ENCODE data around the gene SULT2B1.
"Not testable (repeated sequence)": the region's sequence is repeated elsewhere in the genome, so short reads cannot be mapped to it uniquely, and the experiment has no call there.

SULT2B1 gene

DNA sequence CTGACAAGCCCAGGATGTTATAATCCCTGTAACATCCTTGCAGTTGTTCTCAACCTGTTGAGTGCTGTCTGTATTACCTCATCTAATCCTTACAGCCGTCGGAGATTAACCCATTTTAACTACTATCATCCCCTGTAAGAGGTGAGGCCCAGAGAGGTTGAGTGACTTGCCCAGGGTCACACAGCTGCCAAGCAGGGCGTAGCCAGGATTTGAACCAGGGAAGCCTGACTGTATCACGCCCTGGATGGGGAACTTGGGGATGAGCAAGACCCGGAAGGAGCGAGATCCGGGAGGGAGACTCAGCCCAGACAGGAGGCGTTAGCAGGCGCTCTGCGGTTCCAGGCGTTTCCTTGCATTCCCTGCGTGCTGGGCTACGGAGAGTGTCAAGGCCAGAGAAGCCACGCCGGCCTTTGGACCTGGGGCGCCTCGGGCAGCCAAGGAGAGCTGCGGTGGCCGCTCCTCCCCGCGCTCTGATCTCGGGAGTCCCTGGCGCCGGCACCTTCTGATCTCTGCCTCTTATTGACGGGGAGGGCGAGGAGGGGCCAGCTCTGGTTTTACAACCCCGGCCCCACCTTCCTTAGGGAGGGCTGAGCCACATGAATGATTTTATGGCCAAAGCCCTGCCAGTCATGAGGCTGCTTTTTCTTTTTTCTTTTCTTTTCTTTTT is 6.2 kb downstream of the SULT2B1 start:
- peak; percentile 52 for DNase-seq

- no peak for DNase-seq
Measured at GRCh38 chr19:48560095-48560530, 8.1 kb downstream of the SULT2B1 start.

GRCh38 chr19:48561412-48561811 is 9.4 kb downstream of the SULT2B1 start:
- no peak for DNase-seq

DNA sequence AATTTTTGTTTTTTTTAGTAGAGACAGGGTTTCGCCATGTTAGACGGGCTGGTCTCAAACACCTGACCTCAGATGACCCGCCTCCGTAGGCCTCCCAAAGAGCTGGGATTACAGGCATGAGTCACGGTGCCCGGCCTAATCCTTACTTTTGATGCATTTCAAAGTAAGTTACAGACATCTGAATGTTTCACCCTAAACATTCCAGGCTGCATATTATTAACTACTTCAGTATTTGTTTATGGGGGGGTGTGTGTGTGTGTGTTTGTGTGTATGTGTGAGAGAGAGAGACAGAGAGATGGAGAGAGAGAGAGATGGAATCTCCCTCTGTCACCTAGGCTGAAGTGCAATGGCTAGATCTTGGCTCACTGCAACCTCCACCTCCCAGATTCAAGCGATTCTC is 13.1 kb downstream of the SULT2B1 start:
- peak; percentile 74 for DNase-seq

GRCh38 chr19:48568345-48568886 is 16.4 kb downstream of the SULT2B1 start:
- DNase-seq, result peak; percentile 85

- peak; percentile 29 for DNase-seq
Measured at GRCh38 chr19:48569814-48570213, 17.8 kb downstream of the SULT2B1 start.

DNA sequence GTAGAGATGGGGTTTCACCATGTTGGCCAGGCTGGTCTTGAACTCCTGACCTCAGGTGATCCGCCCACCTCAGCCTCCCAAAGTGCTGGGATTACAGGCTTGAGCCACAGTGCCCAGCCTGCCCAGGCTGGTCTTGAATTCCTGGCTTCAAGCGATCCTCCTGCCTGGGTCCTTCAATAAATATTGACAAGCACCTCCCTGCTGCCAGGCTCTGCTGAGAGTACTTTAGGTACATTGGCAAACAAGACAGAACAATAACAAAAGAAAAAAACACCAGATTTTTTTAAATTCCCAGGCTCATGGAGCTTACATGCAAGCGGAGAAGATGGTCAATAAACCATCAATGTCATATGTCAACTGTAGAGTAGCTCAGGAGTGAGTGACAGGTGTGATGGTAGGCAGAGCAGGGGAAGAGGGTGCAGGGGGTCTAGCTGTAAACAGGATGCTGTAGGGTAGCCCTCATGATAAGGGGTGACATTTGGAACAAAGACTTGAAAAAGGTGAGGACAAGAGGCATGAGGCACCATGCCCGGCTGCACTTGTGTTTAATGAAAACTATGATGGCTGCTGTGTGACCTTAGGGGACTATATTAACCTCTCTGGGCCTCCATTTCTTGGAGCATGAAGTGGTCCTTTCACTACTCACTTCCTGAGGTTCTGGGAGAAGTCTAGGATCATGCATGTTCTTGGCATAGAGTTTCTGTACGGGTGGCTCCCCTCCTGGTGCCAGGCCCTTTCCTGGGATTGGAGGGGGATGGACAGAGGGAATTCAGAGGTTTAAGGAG is 19.6 kb downstream of the SULT2B1 start:
- DNase-seq, result no peak

DNA sequence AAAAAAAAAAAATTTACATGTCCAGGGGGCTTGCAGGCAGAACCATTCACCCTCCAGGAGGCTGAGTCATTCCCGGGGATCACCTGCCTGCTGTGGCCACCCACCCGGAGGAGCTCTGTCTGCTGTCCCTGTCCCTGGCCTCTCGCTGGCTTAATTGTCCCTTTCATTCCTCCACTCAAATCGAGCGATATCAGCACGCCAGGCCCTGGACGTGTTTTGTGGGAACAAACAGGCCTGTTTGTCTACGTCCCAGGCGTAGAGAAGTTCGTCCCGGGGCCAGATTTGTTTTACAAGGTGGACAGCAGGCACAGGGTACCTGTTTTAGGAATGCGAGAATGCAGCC is 21.2 kb downstream of the SULT2B1 start:
- no peak for DNase-seq

GRCh38 chr19:48575931-48576622 is 24.1 kb downstream of the SULT2B1 start:
- DNase-seq, result no peak

- DNase-seq, result not testable (repeated sequence)
Measured at GRCh38 chr19:48577908-48578307, 25.9 kb downstream of the SULT2B1 start.

GRCh38 chr19:48578891-48579290 is 26.9 kb downstream of the SULT2B1 start:
- DNase-seq, result peak; percentile 52

DNA sequence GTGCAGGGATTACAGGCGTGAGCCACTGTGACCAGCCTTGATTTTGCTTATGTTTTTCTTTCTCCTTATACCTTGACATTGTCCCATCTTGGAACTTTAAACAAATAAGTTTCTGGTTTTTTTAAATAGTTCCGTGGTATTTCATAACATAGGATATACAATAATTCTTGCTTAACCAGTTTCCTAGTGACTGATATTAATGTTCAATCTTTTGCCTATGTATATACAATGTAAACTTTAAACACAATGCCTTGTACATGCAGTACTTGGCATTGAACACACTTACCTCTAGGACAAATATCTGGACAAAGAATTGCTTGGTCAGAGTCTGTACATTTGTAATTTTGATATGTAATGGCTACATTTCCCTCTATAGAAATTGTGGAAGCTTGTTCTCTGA is 30.2 kb downstream of the SULT2B1 start:
- DNase-seq, result no peak

DNA sequence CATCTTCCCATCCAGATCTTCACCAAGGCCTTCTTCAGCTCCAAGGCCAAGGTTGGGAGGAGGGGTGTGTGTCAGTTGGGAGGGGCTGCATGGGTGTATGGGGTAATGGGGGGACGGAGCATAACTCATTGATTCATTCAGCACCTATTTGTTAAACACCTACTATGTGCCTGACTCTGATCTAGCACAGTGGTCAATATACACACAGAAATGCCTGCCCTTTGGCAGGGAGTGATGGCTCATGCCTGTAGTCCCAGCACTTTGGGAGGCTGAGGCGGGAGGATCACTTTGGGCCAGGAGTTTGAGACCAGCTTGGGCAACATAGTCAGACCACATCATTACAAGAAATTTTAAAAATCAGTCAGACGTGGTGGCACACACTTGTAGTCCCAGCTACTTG is 35.4 kb downstream of the SULT2B1 start:
- DNase-seq, result no peak

DNA sequence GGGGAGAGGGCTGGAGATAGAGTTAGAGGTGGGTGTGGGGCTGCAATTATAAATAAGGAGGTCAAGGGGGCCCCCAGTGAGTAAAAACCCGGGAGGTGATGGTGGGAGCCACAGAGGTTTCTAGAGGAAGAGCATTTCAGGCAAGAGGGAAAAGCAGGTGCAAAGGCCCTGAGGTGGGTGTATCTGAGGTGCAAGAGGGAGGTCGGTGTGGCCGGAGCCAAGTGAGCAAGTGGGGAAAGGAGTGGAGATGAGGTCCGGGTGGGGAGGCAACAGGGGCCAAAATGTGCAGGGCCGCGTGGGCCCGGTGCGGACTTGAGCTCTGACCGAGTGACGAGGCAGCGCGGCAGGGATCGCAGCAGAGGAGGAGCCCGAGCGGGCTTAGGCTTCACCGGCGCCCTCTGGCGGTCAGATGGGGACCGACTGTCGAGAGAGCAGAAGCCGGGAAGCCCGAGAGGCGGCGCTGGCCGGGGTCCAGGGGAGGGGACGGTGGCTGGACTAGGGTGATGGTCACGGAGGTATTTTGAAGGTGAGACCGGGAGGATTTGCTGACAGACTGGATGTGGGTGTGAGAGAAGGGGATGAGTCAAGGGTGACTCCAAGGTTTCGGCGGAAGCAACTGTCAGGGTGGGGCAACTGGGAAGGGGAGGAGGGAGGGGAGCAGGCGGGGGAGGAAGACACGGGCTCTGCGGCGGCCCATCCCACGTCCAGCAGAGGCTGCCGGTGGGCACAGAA is 36.9 kb downstream of the SULT2B1 start:
- DNase-seq, result peak; percentile 80

- no peak for DNase-seq
Measured at GRCh38 chr19:48591021-48591420, 39.0 kb downstream of the SULT2B1 start.

DNA sequence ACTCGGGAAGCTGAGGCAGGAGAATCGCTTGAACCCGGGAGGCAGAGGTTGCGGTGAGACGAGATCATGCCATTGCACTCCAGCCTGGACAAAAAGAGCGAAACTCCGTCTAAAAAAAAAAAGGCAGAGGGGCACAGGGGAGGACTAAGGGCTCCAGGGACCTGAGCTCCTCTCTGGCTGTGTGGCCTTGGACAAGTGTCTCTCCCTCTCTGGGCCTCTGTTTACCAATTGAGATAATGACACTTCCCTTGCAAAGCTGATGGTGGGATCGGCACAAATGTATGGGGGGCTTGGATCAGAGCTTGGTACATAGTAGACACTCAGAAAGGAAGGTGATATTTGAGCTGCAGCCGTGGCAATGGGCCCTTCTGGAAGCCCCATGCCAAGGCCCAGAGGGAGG is 43.2 kb downstream of the SULT2B1 start:
- DNase-seq, result no peak

DNA sequence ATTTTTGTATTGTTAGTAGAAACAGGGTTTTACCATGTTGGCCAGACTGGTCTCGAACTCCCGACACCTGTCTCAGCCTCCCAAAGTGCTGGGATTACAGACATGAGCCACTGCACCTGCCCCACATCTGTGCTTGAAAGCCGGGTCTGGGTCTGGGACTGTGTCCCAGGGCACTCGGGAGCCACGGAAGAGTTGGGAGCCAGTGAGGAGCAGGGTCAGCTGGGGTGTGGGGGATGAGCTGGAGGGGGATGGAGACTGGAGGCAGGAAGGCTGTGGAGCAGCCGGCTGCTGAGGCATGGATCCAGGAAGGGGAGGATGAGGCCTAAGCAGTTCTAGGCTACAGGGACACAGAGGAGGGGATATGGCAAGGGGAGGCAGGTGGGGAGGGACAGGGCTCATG is 43.9 kb downstream of the SULT2B1 start:
- DNase-seq, result no peak

DNA sequence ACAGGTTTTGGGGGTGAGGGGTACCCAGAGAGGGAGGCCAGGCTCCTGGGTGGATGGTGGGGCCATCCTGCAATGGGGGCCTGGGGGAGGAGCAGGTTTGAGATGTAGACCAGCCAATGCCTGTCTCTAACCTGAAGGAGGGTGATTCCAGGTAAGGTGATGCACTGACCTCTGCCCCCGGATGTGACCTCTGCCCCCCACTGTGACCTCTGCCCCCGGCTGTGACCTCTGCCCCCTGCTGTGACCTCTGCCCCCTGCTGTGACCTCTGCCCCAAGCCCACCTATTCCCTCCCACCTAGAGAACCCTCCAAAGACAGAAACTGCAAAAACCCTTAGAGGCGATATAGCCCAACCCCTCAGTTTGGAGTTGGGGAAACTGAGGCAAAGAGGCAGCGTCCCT is 44.3 kb downstream of the SULT2B1 start:
- DNase-seq, result no peak

DNA sequence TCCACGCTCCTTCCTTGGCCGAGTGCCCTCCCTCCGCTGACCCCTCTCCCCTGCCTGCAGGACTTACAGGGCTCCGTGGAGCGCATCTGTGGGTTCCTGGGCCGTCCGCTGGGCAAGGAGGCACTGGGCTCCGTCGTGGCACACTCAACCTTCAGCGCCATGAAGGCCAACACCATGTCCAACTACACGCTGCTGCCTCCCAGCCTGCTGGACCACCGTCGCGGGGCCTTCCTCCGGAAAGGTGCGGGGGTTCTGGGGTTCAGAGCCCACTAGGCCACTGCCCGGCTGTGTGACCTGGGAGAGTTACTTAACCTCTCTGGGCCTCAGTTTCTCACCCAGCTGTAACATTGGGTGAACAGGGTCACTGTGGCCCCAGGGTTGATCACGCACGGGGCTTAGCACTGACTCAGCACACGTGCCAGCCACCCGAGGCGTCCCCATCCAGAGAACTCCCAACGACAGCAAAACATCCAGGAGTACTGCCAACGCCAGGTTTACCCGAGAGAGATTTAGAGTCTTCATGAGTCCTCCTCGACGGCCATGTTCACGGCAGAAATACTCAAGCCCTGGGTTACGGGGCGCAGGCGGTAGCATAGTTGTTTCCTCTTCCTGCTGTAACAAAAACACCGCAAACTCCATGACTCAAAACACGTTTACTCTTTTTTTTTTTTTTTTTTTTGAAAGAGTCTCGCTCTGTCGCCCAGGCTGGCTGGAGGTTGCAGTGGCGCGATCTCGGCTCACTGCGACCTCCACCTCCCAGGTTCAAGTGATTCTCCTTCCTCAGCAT is 44.9 kb downstream of the SULT2B1 start:
- DNase-seq, result no peak

- no peak for DNase-seq
Measured at GRCh38 chr19:48598996-48599700, 47.2 kb downstream of the SULT2B1 start.
